GM23338 (cell line): Measurements from ENCODE around the gene CFAP97D2.

Experiments
- CREB1 ChIP-seq: fragments of 250-450 bp; sonication (Bioruptor Pico); IDR thresholded peaks from 2 replicates; pipeline ENCODE4 v1.5.0; 2020; ENCODE audit warnings: low read depth, mild to moderate bottlenecking, moderate library complexity
- CTCF ChIP-seq, 2 experiments: fragments of 200-600 bp in 1 of 2; sonication (generic) in 1 of 2; conservative IDR thresholded peaks; 2 replicates each; pipeline versions ENCODE4 v1.5.1 to v1.6.1; 2016 to 2017; ENCODE audit warnings: antibody characterized with exemption in 2 of 2, low read depth in 2 of 2, mild to moderate bottlenecking in 2 of 2, moderate library complexity in 1 of 2
- ETS1 ChIP-seq: IDR thresholded peaks from 2 replicates; pipeline ENCODE4 v1.6.1; 2016; ENCODE audit warnings: antibody characterized with exemption
- EZH2 ChIP-seq: fragments of 200-600 bp; sonication (generic); IDR thresholded peaks from one replicate; pipeline ENCODE4 v1.8.0; 2017; ENCODE audit warnings: antibody characterized with exemption, mild to moderate bottlenecking, low read depth; ENCODE audit not compliant: unreplicated experiment
- EZH2phosphoT487 ChIP-seq: fragments of 200-600 bp; sonication (generic); IDR thresholded peaks from one replicate; pipeline ENCODE4 v1.8.1; 2018; ENCODE audit warnings: antibody characterized with exemption; ENCODE audit not compliant: unreplicated experiment
- JUNB ChIP-seq: IDR thresholded peaks from one replicate; pipeline ENCODE4 v1.6.1; 2016; ENCODE audit warnings: antibody characterized with exemption; ENCODE audit not compliant: unreplicated experiment
- NANOG ChIP-seq: IDR thresholded peaks from 2 replicates; pipeline ENCODE4 v1.6.1; 2016; ENCODE audit warnings: antibody characterized with exemption, borderline replicate concordance
- POLR2AphosphoS5 ChIP-seq: IDR thresholded peaks from 2 replicates; pipeline ENCODE4 v1.6.1; 2016; ENCODE audit warnings: antibody characterized with exemption, low read depth
- REST ChIP-seq: IDR thresholded peaks from one replicate; pipeline ENCODE4 v1.6.1; 2018; ENCODE audit warnings: antibody characterized with exemption; ENCODE audit not compliant: unreplicated experiment
- ZNF114 ChIP-seq: fragments of 250-450 bp; sonication (Bioruptor Pico); IDR thresholded peaks from 2 replicates; pipeline ENCODE4 v1.5.0; 2020; ENCODE audit warnings: mild to moderate bottlenecking, moderate library complexity
- ZNF331 ChIP-seq: fragments of 250-450 bp; sonication (Bioruptor Pico); IDR thresholded peaks from 2 replicates; pipeline ENCODE4 v1.5.0; 2020; ENCODE audit warnings: low read depth, mild to moderate bottlenecking, moderate library complexity
- ZNF462 ChIP-seq: fragments of 250-450 bp; sonication (Bioruptor Pico); IDR thresholded peaks from 2 replicates; pipeline ENCODE4 v1.5.0; 2020; ENCODE audit warnings: mild to moderate bottlenecking, moderate library complexity

- TF ChIP-seq REST (no peak), POLR2AphosphoS5 (no peak), CTCF (conservative IDR thresholded peaks at IDR 0.05; ENCODE audit: low read depth in 2 of 2) (no peak), EZH2 (no peak), EZH2phosphoT487 (no peak), CREB1 (CRISPR knock-in tag) (no peak), NANOG (no peak), ZNF114 (CRISPR knock-in tag) (no peak), JUNB (no peak), ETS1 (no peak), ZNF331 (CRISPR knock-in tag) (no peak), ZNF462 (CRISPR knock-in tag) (no peak)
Measured at GRCh38 chr13:114241918-114242317, 62.9 kb downstream of the CFAP97D2 start.
